H9 (cell line): ENCODE measurements around the gene NUP210L. TPM values are rescaled to one million over a fixed set of nuclear protein-coding genes. Genes with fewer than 3 reads are reported as not detected.
"Not testable (repeated sequence)": the region's sequence is repeated elsewhere in the genome, so short reads cannot be mapped to it uniquely, and the experiment has no call there.

Source experiments
- DNase-seq: peaks from one replicate; pipeline ENCODE4 v3.0.0-alpha.2; 2017
- H2AFZ ChIP-seq: one replicate; pipeline ENCODE4 v1.6.1; 2013; ENCODE audit warnings: mild to moderate bottlenecking, low read length, control low read depth, moderate library complexity
- H2AK5ac ChIP-seq: 2 replicates; pipeline ENCODE4 v1.6.1; 2013; ENCODE audit warnings: low read length, control low read depth, mixed read lengths; ENCODE audit not compliant: insufficient read length
- H2BK120ac ChIP-seq: one replicate; pipeline ENCODE4 v1.6.1; 2013; ENCODE audit warnings: low read depth, mild to moderate bottlenecking, low read length, control low read depth, inconsistent platforms; ENCODE audit not compliant: poor library complexity, severe bottlenecking
- H2BK12ac ChIP-seq: 2 replicates; pipeline ENCODE4 v1.6.1; 2013; ENCODE audit warnings: low read length, control low read depth, mixed read lengths, low read depth; ENCODE audit not compliant: insufficient read length
- H2BK15ac ChIP-seq: 2 replicates; pipeline ENCODE4 v1.6.1; 2013; ENCODE audit warnings: low read depth, low read length, control low read depth
- H2BK20ac ChIP-seq: one replicate; pipeline ENCODE4 v1.6.1; 2013; ENCODE audit warnings: low read depth, mild to moderate bottlenecking, low read length, control low read depth, inconsistent platforms; ENCODE audit not compliant: poor library complexity, severe bottlenecking
- H2BK5ac ChIP-seq: 2 replicates; pipeline ENCODE4 v1.6.1; 2013; ENCODE audit warnings: low read length, control low read depth, mixed read lengths; ENCODE audit not compliant: insufficient read length
- H3K14ac ChIP-seq: 2 replicates; pipeline ENCODE4 v1.6.1; 2013; ENCODE audit warnings: low read length, control low read depth; ENCODE audit not compliant: insufficient read depth
- H3K18ac ChIP-seq: 2 replicates; pipeline ENCODE4 v1.6.1; 2013; ENCODE audit warnings: low read depth, mild to moderate bottlenecking, mixed read lengths, low read length, control low read depth; ENCODE audit not compliant: insufficient read length
- H3K23ac ChIP-seq: 2 replicates; pipeline ENCODE4 v1.6.1; 2013; ENCODE audit warnings: low read length, control low read depth, mixed read lengths, low read depth; ENCODE audit not compliant: insufficient read length
- H3K23me2 ChIP-seq: 2 replicates; pipeline ENCODE4 v1.6.1; 2013; ENCODE audit warnings: low read depth, mild to moderate bottlenecking, mixed read lengths, low read length, control low read depth; ENCODE audit not compliant: insufficient read length, poor library complexity, severe bottlenecking
- H3K27ac ChIP-seq: 2 replicates; pipeline ENCODE4 v1.5.1; 2013; ENCODE audit warnings: low read length, control low read depth, mixed read lengths, low read depth; ENCODE audit not compliant: insufficient read length
- H3K27me3 ChIP-seq: 2 replicates; pipeline ENCODE4 v1.6.1; 2013; ENCODE audit warnings: low read length, control low read depth, inconsistent platforms; ENCODE audit not compliant: insufficient read depth
- H3K4ac ChIP-seq: 2 replicates; pipeline ENCODE4 v1.6.1; 2013; ENCODE audit warnings: low read depth, mild to moderate bottlenecking, control low read depth, inconsistent platforms, low read length, moderate library complexity
- H3K4me1 ChIP-seq: 2 replicates; pipeline ENCODE4 v1.6.1; 2013; ENCODE audit warnings: low read length, control low read depth, inconsistent platforms; ENCODE audit not compliant: insufficient read depth
- H3K4me2 ChIP-seq: 2 replicates; pipeline ENCODE4 v1.6.1; 2013; ENCODE audit warnings: low read length, control low read depth, mixed read lengths; ENCODE audit not compliant: insufficient read length, insufficient read depth
- H3K56ac ChIP-seq: 2 replicates; pipeline ENCODE4 v1.6.1; 2013; ENCODE audit warnings: low read depth, mild to moderate bottlenecking, mixed read lengths, low read length, control low read depth; ENCODE audit not compliant: insufficient read length
- H3K79me1 ChIP-seq: 2 replicates; pipeline ENCODE4 v1.6.1; 2013; ENCODE audit warnings: low read depth, mild to moderate bottlenecking, moderate library complexity, low read length, control low read depth, inconsistent platforms; ENCODE audit not compliant: insufficient read depth, poor library complexity, severe bottlenecking
- H3K79me2 ChIP-seq: 2 replicates; pipeline ENCODE4 v1.6.1; 2013; ENCODE audit warnings: low read length, control low read depth, inconsistent platforms; ENCODE audit not compliant: insufficient read depth
- H3K9ac ChIP-seq: 2 replicates; pipeline ENCODE4 v1.6.1; 2013; ENCODE audit warnings: low read length, control low read depth, mixed read lengths; ENCODE audit not compliant: insufficient read length; ENCODE audit errors: extremely low read depth
- H3K9me3 ChIP-seq: one replicate; pipeline ENCODE4 v1.6.1; 2013; ENCODE audit warnings: low read depth, low read length, inconsistent platforms; ENCODE audit not compliant: control insufficient read depth
- H3T11ph ChIP-seq: one replicate; pipeline ENCODE4 v1.6.1; 2013; ENCODE audit warnings: mild to moderate bottlenecking, low read length, control low read depth, inconsistent platforms
- H4K20me1 ChIP-seq: one replicate; pipeline ENCODE4 v1.6.1; 2013; ENCODE audit not compliant: control insufficient read depth, insufficient read length, insufficient read depth
- H4K5ac ChIP-seq: 2 replicates; pipeline ENCODE4 v1.6.1; 2013; ENCODE audit warnings: low read depth, mild to moderate bottlenecking, mixed read lengths, low read length, control low read depth; ENCODE audit not compliant: insufficient read length
- H4K8ac ChIP-seq: replicated peaks from 2 replicates; pipeline ENCODE4 v1.6.1; 2013; ENCODE audit warnings: low read length, control low read depth, mixed read lengths, low read depth; ENCODE audit not compliant: insufficient read length
- H4K91ac ChIP-seq: 2 replicates; pipeline ENCODE4 v1.6.1; 2013; ENCODE audit warnings: low read depth, mild to moderate bottlenecking, moderate library complexity, mixed read lengths, low read length, control low read depth; ENCODE audit not compliant: insufficient read length
- H3K27ac Mint-ChIP-seq, 3 experiments: 2 replicates in 2 of 3; 3 replicates in 1 of 3; pipeline ENCODE4 v1.8.0; 2020 to 2021; ENCODE audit warnings: mixed read lengths in 3 of 3, mild to moderate bottlenecking in 1 of 3, moderate library complexity in 1 of 3
- H3K27me3 Mint-ChIP-seq: 2 replicates; pipeline ENCODE4 v1.8.0; 2021; ENCODE audit warnings: low read depth, mild to moderate bottlenecking, moderate library complexity, mixed read lengths
- H3K36me3 Mint-ChIP-seq, 3 experiments: 2 replicates in 2 of 3; 3 replicates in 1 of 3; pipeline ENCODE4 v1.8.0; 2020 to 2021; ENCODE audit warnings: low read depth in 3 of 3, mixed read lengths in 3 of 3; ENCODE audit not compliant: insufficient read depth in 1 of 3
- H3K4me1 Mint-ChIP-seq, 2 experiments: 2 replicates each; pipeline ENCODE4 v1.8.0; 2020; ENCODE audit warnings: mixed read lengths in 2 of 2
- H3K4me3 Mint-ChIP-seq, 2 experiments: 2 replicates in 1 of 2; 3 replicates in 1 of 2; pipeline ENCODE4 v1.8.0; 2020 to 2021; ENCODE audit warnings: mild to moderate bottlenecking in 2 of 2, mixed read lengths in 2 of 2, moderate library complexity in 1 of 2
- H3K9me3 Mint-ChIP-seq, 2 experiments: 2 replicates in 1 of 2; 3 replicates in 1 of 2; pipeline ENCODE4 v1.8.0; 2020; ENCODE audit warnings: mild to moderate bottlenecking in 2 of 2, mixed read lengths in 2 of 2, moderate library complexity in 1 of 2
- CTCF ChIP-seq: fragments of 200-600 bp; sonication (generic); conservative IDR thresholded peaks from 3 replicates; pipeline ENCODE4 v1.8.0; 2021; ENCODE audit warnings: antibody characterized with exemption, mild to moderate bottlenecking
- WGBS: extraction: QIAGEN DNeasy Blood & Tissue Kit; methylation state at CpG from one replicate; pipeline ENCODE4 v1.1.7; 2013; ENCODE audit warnings: missing lambda C conversion rate, low lambda C conversion rate, mixed read lengths; ENCODE audit not compliant: insufficient read length; ENCODE audit errors: extremely low coverage; 5-methylcytosine and 5-hydroxymethylcytosine counted together
- total RNA-seq: library from RNA; stranded (reverse); gene quantifications from 2 replicates; pipeline ENCODE4 v1.2.1, GENCODE V29; 2021

Gene NUP210L
- total RNA-seq, 1 experiment from 2014 or later: 0.04 TPM

- H3K4me1 ChIP-seq: no peaks in the 10 kb centered on the region
- Mint-ChIP-seq H3K36me3 (peaks cover 12 to 40% (median 28%) of the 10 kb centered on the region in 3 experiments; a peak in 6 of 7 replicates), H3K27me3 (no peaks in the 10 kb centered on the region), H3K9me3 (no peaks in the 10 kb centered on the region; a peak in 1 of 5 replicates), H3K4me3 (peak overlapping the region; percentile 47 to 97), H3K4me1 (peaks cover 13 to 17% of the 10 kb centered on the region in 2 experiments), H3K27ac (peak overlapping the region in 1 of 3 experiments; percentile 42; a peak in 3 of 7 replicates)
- no peak overlapping the region for H2BK5ac ChIP-seq
- H3K18ac ChIP-seq: no peak overlapping the region
- H3K9ac ChIP-seq: no peak overlapping the region
- no peaks in the 10 kb centered on the region for H4K20me1 ChIP-seq
- peak overlapping the region; percentile 84 for H3K4me2 ChIP-seq
- H3K79me1 ChIP-seq: no peaks in the 10 kb centered on the region
- no peaks in the 10 kb centered on the region for H3K27me3 ChIP-seq
- H3K23ac ChIP-seq: no peak overlapping the region
- H2BK12ac ChIP-seq: no peak overlapping the region
- no peak overlapping the region for H2AFZ ChIP-seq
- H4K91ac ChIP-seq: no peak overlapping the region
- H3K9me3 ChIP-seq: no peaks in the 10 kb centered on the region
- no peak overlapping the region for H3K14ac ChIP-seq
- H3T11ph ChIP-seq: no peak overlapping the region
- H3K27ac ChIP-seq: no peak overlapping the region
- no peak overlapping the region for H3K4ac ChIP-seq
- H4K5ac ChIP-seq: no peak overlapping the region
- H3K56ac ChIP-seq: no peak overlapping the region
- no peak for TF ChIP-seq CTCF
- no peak overlapping the region for H2BK15ac ChIP-seq
- peaks cover 18% of the 10 kb centered on the region for H3K23me2 ChIP-seq
- no peak overlapping the region for H2BK20ac ChIP-seq
- no CpG with 5 or more reads among the region's 6 CpGs for WGBS
- no peak for DNase-seq
- H2BK120ac ChIP-seq: no peak overlapping the region
- peaks cover 1% of the 10 kb centered on the region; the same call in 1 of the 2 replicates for H3K79me2 ChIP-seq
- no peak overlapping the region for H2AK5ac ChIP-seq
- no peak overlapping the region for H4K8ac ChIP-seq
Measured at GRCh38 chr1:153984123-153984894, 170.6 kb downstream of the NUP210L start.

GRCh38 chr1:153981735-153982134 lies 173.1 kb downstream of the NUP210L start:
- not testable (repeated sequence) for H3K9me3 ChIP-seq, H2BK120ac ChIP-seq, H4K20me1 ChIP-seq, DNase-seq, H2AFZ ChIP-seq, H3K14ac ChIP-seq, H3K4me1 ChIP-seq, H3K9me3 Mint-ChIP-seq, H3K9ac ChIP-seq, H3K23ac ChIP-seq, H3K27ac ChIP-seq, H3K27ac Mint-ChIP-seq, H3K4ac ChIP-seq, H3T11ph ChIP-seq, H3K4me2 ChIP-seq, H3K56ac ChIP-seq, H3K79me1 ChIP-seq, H3K27me3 ChIP-seq, H2BK12ac ChIP-seq, H4K5ac ChIP-seq, H4K8ac ChIP-seq, H3K79me2 ChIP-seq, H3K27me3 Mint-ChIP-seq, H3K18ac ChIP-seq, H4K91ac ChIP-seq, H2AK5ac ChIP-seq, H2BK15ac ChIP-seq, H2BK5ac ChIP-seq, H3K4me3 Mint-ChIP-seq, H2BK20ac ChIP-seq
- Mint-ChIP-seq H3K4me1 (peaks cover 22 to 28% of the 10 kb centered on the region in 2 experiments), H3K36me3 (peaks cover 12 to 52% (median 39%) of the 10 kb centered on the region in 3 experiments; a peak in 6 of 7 replicates)
- peaks cover 24% of the 10 kb centered on the region for H3K23me2 ChIP-seq
- WGBS: no CpG with 5 or more reads among the region's 2 CpGs
